ENCODE data around the gene ST6GALNAC5.

The ST6GALNAC5 gene

GRCh38 chr1:77084457-77084856 lies 217.2 kb downstream of the ST6GALNAC5 start:
- H3K27me3 ChIP-seq (ENCODE audit: insufficient read depth, low read length, poor library complexity): no peaks in the 10 kb centered on the region
- no peak overlapping the region for H3K56ac ChIP-seq (ENCODE audit: low read length)
- no peaks in the 10 kb centered on the region for H3K4me1 ChIP-seq (ENCODE audit: control insufficient read depth, low read depth, low read length)
- no peak overlapping the region for H4K5ac ChIP-seq (ENCODE audit: low read length)
- no peak overlapping the region for H2BK15ac ChIP-seq (replicated peaks; ENCODE audit: low read depth)
- H4K8ac ChIP-seq (ENCODE audit: low read depth, low read length): no peak overlapping the region
- no CpG with 5 or more reads among the region's 2 CpGs for WGBS (ENCODE audit: extremely low coverage, insufficient coverage, low lambda C conversion rate)
- H3K79me1 ChIP-seq (ENCODE audit: low read length): no peaks in the 10 kb centered on the region
- no peaks in the 10 kb centered on the region for H3K36me3 ChIP-seq (ENCODE audit: control insufficient read depth, insufficient read depth, low read length)
- no peak overlapping the region for H2BK120ac ChIP-seq (ENCODE audit: low read depth, low read length)
- no peak overlapping the region for H3K18ac ChIP-seq (ENCODE audit: low read length)
- no peak overlapping the region for H3K23ac ChIP-seq (ENCODE audit: low read length)
- H3K4me3 ChIP-seq (ENCODE audit: low read length): no peak overlapping the region
- H2AK5ac ChIP-seq (ENCODE audit: low read length): no peak overlapping the region
- peak; percentile 41 for DNase-seq
- no peak overlapping the region for H3K27ac ChIP-seq (ENCODE audit: low read depth, low read length)
- H3K9ac ChIP-seq (ENCODE audit: low read length): no peak overlapping the region
- no peak overlapping the region for H3K4ac ChIP-seq (ENCODE audit: low read depth, low read length)
- no peaks in the 10 kb centered on the region for H3K79me2 ChIP-seq (ENCODE audit: control insufficient read depth, insufficient read depth, low read length)
- no peak overlapping the region for H2BK5ac ChIP-seq (ENCODE audit: low read length)
- H3K4me2 ChIP-seq (ENCODE audit: low read length): no peak overlapping the region

GRCh38 chr1:77085109-77085508 lies 217.8 kb downstream of the ST6GALNAC5 start:
- peak; percentile 27 for DNase-seq
- no peak overlapping the region for H3K4me3 ChIP-seq (ENCODE audit: low read length)

GRCh38 chr1:77089756-77090155 lies 222.5 kb downstream of the ST6GALNAC5 start:
- H3K79me1 ChIP-seq (ENCODE audit: low read length): no peaks in the 10 kb centered on the region
- H2BK15ac ChIP-seq (replicated peaks; ENCODE audit: low read depth): no peak overlapping the region
- no peak overlapping the region for H2BK5ac ChIP-seq (ENCODE audit: low read length)
- no peak overlapping the region for H3K4ac ChIP-seq (ENCODE audit: low read depth, low read length)
- no peak overlapping the region for H3K27ac ChIP-seq (ENCODE audit: low read depth, low read length)
- H3K4me3 ChIP-seq (ENCODE audit: low read length): no peak overlapping the region
- no peak overlapping the region for H4K5ac ChIP-seq (ENCODE audit: low read length)
- WGBS (ENCODE audit: extremely low coverage, insufficient coverage, low lambda C conversion rate): 0% methylated on average over 1 of the region's 2 CpGs
- DNase-seq: no peak
- no peak overlapping the region for H3K18ac ChIP-seq (ENCODE audit: low read length)
- H4K8ac ChIP-seq (ENCODE audit: low read depth, low read length): no peak overlapping the region
- H2BK120ac ChIP-seq (ENCODE audit: low read depth, low read length): no peak overlapping the region
- no peaks in the 10 kb centered on the region for H3K4me1 ChIP-seq (ENCODE audit: control insufficient read depth, low read depth, low read length)
- H3K27me3 ChIP-seq (ENCODE audit: insufficient read depth, low read length, poor library complexity): no peaks in the 10 kb centered on the region
- no peak overlapping the region for H2AK5ac ChIP-seq (ENCODE audit: low read length)
- no peak overlapping the region for H3K23ac ChIP-seq (ENCODE audit: low read length)
- H3K4me2 ChIP-seq (ENCODE audit: low read length): no peak overlapping the region
- no peak overlapping the region for H3K56ac ChIP-seq (ENCODE audit: low read length)
- no peaks in the 10 kb centered on the region for H3K36me3 ChIP-seq (ENCODE audit: control insufficient read depth, insufficient read depth, low read length)
- no peaks in the 10 kb centered on the region for H3K79me2 ChIP-seq (ENCODE audit: control insufficient read depth, insufficient read depth, low read length)
- no peak overlapping the region for H3K9ac ChIP-seq (ENCODE audit: low read length)

More at GRCh38 chr1:77085109-77085508, 217.8 kb downstream of the ST6GALNAC5 start:
- Histone ChIP-seq H3K4me1 (ENCODE audit: control insufficient read depth, low read depth, low read length) (no peaks in the 10 kb centered on the region), H3K79me1 (ENCODE audit: low read length) (no peaks in the 10 kb centered on the region), H4K5ac (ENCODE audit: low read length) (no peak overlapping the region), H3K4ac (ENCODE audit: low read depth, low read length) (no peak overlapping the region), H2BK120ac (ENCODE audit: low read depth, low read length) (no peak overlapping the region), H3K36me3 (ENCODE audit: control insufficient read depth, insufficient read depth, low read length) (no peaks in the 10 kb centered on the region), H2AK5ac (ENCODE audit: low read length) (no peak overlapping the region), H3K79me2 (ENCODE audit: control insufficient read depth, insufficient read depth, low read length) (no peaks in the 10 kb centered on the region), H3K9ac (ENCODE audit: low read length) (no peak overlapping the region), H3K23ac (ENCODE audit: low read length) (no peak overlapping the region), H3K18ac (ENCODE audit: low read length) (no peak overlapping the region), H3K4me2 (ENCODE audit: low read length) (no peak overlapping the region), H4K8ac (ENCODE audit: low read depth, low read length) (no peak overlapping the region), H2BK15ac (replicated peaks; ENCODE audit: low read depth) (no peak overlapping the region), H3K56ac (ENCODE audit: low read length) (no peak overlapping the region), H3K27me3 (ENCODE audit: insufficient read depth, low read length, poor library complexity) (no peaks in the 10 kb centered on the region), H2BK5ac (ENCODE audit: low read length) (no peak overlapping the region), H3K27ac (ENCODE audit: low read depth, low read length) (no peak overlapping the region)
- no CpG with 5 or more reads among the region's 1 CpG for WGBS (ENCODE audit: extremely low coverage, insufficient coverage, low lambda C conversion rate)

GRCh38 chr1:77095236-77095635 lies 228.0 kb downstream of the ST6GALNAC5 start:
- DNase-seq: no peak
- no peaks in the 10 kb centered on the region for H3K79me1 ChIP-seq (ENCODE audit: low read length)
- no peak overlapping the region for H3K4ac ChIP-seq (ENCODE audit: low read depth, low read length)
- no peak overlapping the region for H2BK5ac ChIP-seq (ENCODE audit: low read length)
- no peaks in the 10 kb centered on the region for H3K79me2 ChIP-seq (ENCODE audit: control insufficient read depth, insufficient read depth, low read length)
- H3K18ac ChIP-seq (ENCODE audit: low read length): no peak overlapping the region
- no peak overlapping the region for H4K8ac ChIP-seq (ENCODE audit: low read depth, low read length)
- H4K5ac ChIP-seq (ENCODE audit: low read length): no peak overlapping the region
- H2BK120ac ChIP-seq (ENCODE audit: low read depth, low read length): no peak overlapping the region
- no peak overlapping the region for H3K4me2 ChIP-seq (ENCODE audit: low read length)
- H3K27me3 ChIP-seq (ENCODE audit: insufficient read depth, low read length, poor library complexity): peaks cover 2% of the 10 kb centered on the region
- no peak overlapping the region for H3K23ac ChIP-seq (ENCODE audit: low read length)
- no peak overlapping the region for H2BK15ac ChIP-seq (replicated peaks; ENCODE audit: low read depth)
- no peaks in the 10 kb centered on the region for H3K4me1 ChIP-seq (ENCODE audit: control insufficient read depth, low read depth, low read length)
- no peak overlapping the region for H3K4me3 ChIP-seq (ENCODE audit: low read length)
- H3K36me3 ChIP-seq (ENCODE audit: control insufficient read depth, insufficient read depth, low read length): no peaks in the 10 kb centered on the region
- H3K9ac ChIP-seq (ENCODE audit: low read length): no peak overlapping the region
- H2AK5ac ChIP-seq (ENCODE audit: low read length): no peak overlapping the region
- no peak overlapping the region for H3K27ac ChIP-seq (ENCODE audit: low read depth, low read length)
- no peak overlapping the region for H3K56ac ChIP-seq (ENCODE audit: low read length)
- WGBS (ENCODE audit: extremely low coverage, insufficient coverage, low lambda C conversion rate): no CpG with 5 or more reads among the region's 1 CpG

- H2AK5ac ChIP-seq (ENCODE audit: low read length): no peak overlapping the region
- no peak overlapping the region for H3K4ac ChIP-seq (ENCODE audit: low read depth, low read length)
- H3K9ac ChIP-seq (ENCODE audit: low read length): no peak overlapping the region
- WGBS (ENCODE audit: extremely low coverage, insufficient coverage, low lambda C conversion rate): no CpG with 5 or more reads among the region's 9 CpGs
- no peak for DNase-seq
- no peak overlapping the region for H3K4me2 ChIP-seq (ENCODE audit: low read length)
- no peak overlapping the region for H3K18ac ChIP-seq (ENCODE audit: low read length)
- no peak overlapping the region for H2BK120ac ChIP-seq (ENCODE audit: low read depth, low read length)
- no peak overlapping the region for H3K27ac ChIP-seq (ENCODE audit: low read depth, low read length)
- H3K4me1 ChIP-seq (ENCODE audit: control insufficient read depth, low read depth, low read length): no peaks in the 10 kb centered on the region
- H2BK15ac ChIP-seq (replicated peaks; ENCODE audit: low read depth): no peak overlapping the region
- H3K79me1 ChIP-seq (ENCODE audit: low read length): no peaks in the 10 kb centered on the region
- H3K56ac ChIP-seq (ENCODE audit: low read length): no peak overlapping the region
- H3K79me2 ChIP-seq (ENCODE audit: control insufficient read depth, insufficient read depth, low read length): no peaks in the 10 kb centered on the region
- H4K8ac ChIP-seq (ENCODE audit: low read depth, low read length): no peak overlapping the region
- H3K36me3 ChIP-seq (ENCODE audit: control insufficient read depth, insufficient read depth, low read length): no peaks in the 10 kb centered on the region
- H3K27me3 ChIP-seq (ENCODE audit: insufficient read depth, low read length, poor library complexity): peaks cover 2% of the 10 kb centered on the region
- H3K23ac ChIP-seq (ENCODE audit: low read length): no peak overlapping the region
- no peak overlapping the region for H2BK5ac ChIP-seq (ENCODE audit: low read length)
- no peak overlapping the region for H4K5ac ChIP-seq (ENCODE audit: low read length)
- H3K4me3 ChIP-seq (ENCODE audit: low read length): no peak overlapping the region
Measured at GRCh38 chr1:77096496-77097255, 229.4 kb downstream of the ST6GALNAC5 start.

GRCh38 chr1:77100875-77101274 lies 233.6 kb downstream of the ST6GALNAC5 start:
- no peak overlapping the region for H2BK120ac ChIP-seq (ENCODE audit: low read depth, low read length)
- no peak overlapping the region for H4K8ac ChIP-seq (ENCODE audit: low read depth, low read length)
- H2BK5ac ChIP-seq (ENCODE audit: low read length): no peak overlapping the region
- no CpG with 5 or more reads among the region's 1 CpG for WGBS (ENCODE audit: extremely low coverage, insufficient coverage, low lambda C conversion rate)
- no peak overlapping the region for H3K4me2 ChIP-seq (ENCODE audit: low read length)
- no peaks in the 10 kb centered on the region for H3K79me1 ChIP-seq (ENCODE audit: low read length)
- no peaks in the 10 kb centered on the region for H3K36me3 ChIP-seq (ENCODE audit: control insufficient read depth, insufficient read depth, low read length)
- no peak overlapping the region for H3K4ac ChIP-seq (ENCODE audit: low read depth, low read length)
- no peak overlapping the region for H2BK15ac ChIP-seq (replicated peaks; ENCODE audit: low read depth)
- no peak for DNase-seq
- H3K18ac ChIP-seq (ENCODE audit: low read length): no peak overlapping the region
- no peaks in the 10 kb centered on the region for H3K4me1 ChIP-seq (ENCODE audit: control insufficient read depth, low read depth, low read length)
- no peak overlapping the region for H3K23ac ChIP-seq (ENCODE audit: low read length)
- no peak overlapping the region for H2AK5ac ChIP-seq (ENCODE audit: low read length)
- H3K56ac ChIP-seq (ENCODE audit: low read length): no peak overlapping the region
- no peak overlapping the region for H3K9ac ChIP-seq (ENCODE audit: low read length)
- no peak overlapping the region for H3K27ac ChIP-seq (ENCODE audit: low read depth, low read length)
- H3K27me3 ChIP-seq (ENCODE audit: insufficient read depth, low read length, poor library complexity): peaks cover 2% of the 10 kb centered on the region
- no peak overlapping the region for H4K5ac ChIP-seq (ENCODE audit: low read length)
- H3K4me3 ChIP-seq (ENCODE audit: low read length): no peak overlapping the region
- no peaks in the 10 kb centered on the region for H3K79me2 ChIP-seq (ENCODE audit: control insufficient read depth, insufficient read depth, low read length)
